Measurements from ENCODE around the gene SDR42E2.

Gene SDR42E2

GRCh38 chr16:22240023-22240710, 77.9 kb downstream of the SDR42E2 start:
- no peak for DNase-seq (ENCODE audit: low read depth in 2 of 3, low spot score in 2 of 3)

Data from activated CD8-positive, alpha-beta memory T cell treated with anti-CD3 and anti-CD28 coated beads for 48 hours (primary cell).